Naive thymus-derived CD4-positive, alpha-beta T cell (primary cell): ENCODE results near the gene NFATC3. TPM values are rescaled to one million over a fixed set of nuclear protein-coding genes. Genes with fewer than 3 reads are reported as not detected.

Source experiments
- ATAC-seq: fragments of 150-1000 bp; cut with Tn5 transposase; 2 replicates; pipeline ENCODE4 v1.10.0; 2021; ENCODE audit warnings: mild to moderate bottlenecking, moderate library complexity
- CTCF ChIA-PET: fragments of 350-600 bp; sonication (Branson Sonifier 250); formaldehyde crosslinking; loops from one replicate; lab custom pipeline; 2021; ENCODE audit warnings: antibody characterized with exemption; lab: Charles Lee
- POLR2A ChIA-PET: fragments of 350-600 bp; sonication (Branson Sonifier 250); formaldehyde crosslinking; loops from one replicate; lab custom pipeline; 2021; ENCODE audit warnings: antibody characterized with exemption, inconsistent platforms; lab: Charles Lee
- DNase-seq, 9 donors: peaks; one replicate each; pipeline versions ENCODE4 v3.0.0 to v3.0.0-alpha.2; 2020 to 2022; ENCODE audit warnings: mixed read lengths in 1 of 9
- H3K27ac ChIP-seq: one replicate; pipeline ENCODE4 v1.7.0; 2013; ENCODE audit warnings: mild to moderate bottlenecking, low read depth, low read length, moderate library complexity
- H3K27me3 ChIP-seq, 2 donors: one replicate each; pipeline ENCODE4 v1.7.0; 2013; ENCODE audit warnings: low read length in 2 of 2, mild to moderate bottlenecking in 2 of 2, moderate library complexity in 2 of 2; ENCODE audit not compliant: control insufficient read depth in 2 of 2, insufficient read depth in 2 of 2
- H3K36me3 ChIP-seq, 3 experiments: 1 replicate in 2 of 3; 2 replicates in 1 of 3; pipeline ENCODE4 v1.7.0; 2013; ENCODE audit warnings: low read length in 3 of 3, mild to moderate bottlenecking in 3 of 3, moderate library complexity in 1 of 3; ENCODE audit not compliant: insufficient read depth in 3 of 3, control insufficient read depth in 2 of 3
- H3K4me1 ChIP-seq, 2 donors: one replicate each; pipeline ENCODE4 v1.7.0; 2013; ENCODE audit warnings: low read length in 2 of 2, mild to moderate bottlenecking in 2 of 2, moderate library complexity in 1 of 2; ENCODE audit not compliant: control insufficient read depth in 2 of 2, insufficient read depth in 2 of 2
- H3K4me3 ChIP-seq: 2 replicates; pipeline ENCODE4 v1.7.0; 2013; ENCODE audit warnings: mild to moderate bottlenecking, low read length
- H3K9me3 ChIP-seq, 3 experiments: 1 replicate in 2 of 3; 2 replicates in 1 of 3; pipeline ENCODE4 v1.7.0; 2013; ENCODE audit warnings: low read length in 3 of 3; ENCODE audit not compliant: control insufficient read depth in 2 of 3
- H3K27ac Mint-ChIP-seq, 9 donors: one replicate each; pipeline ENCODE4 v1.8.0; 2020 to 2022; ENCODE audit warnings: mixed read lengths in 9 of 9, mild to moderate bottlenecking in 8 of 9, moderate library complexity in 5 of 9, inconsistent platforms in 2 of 9
- H3K27me3 Mint-ChIP-seq, 5 donors: one replicate each; pipeline ENCODE4 v1.8.0; 2021 to 2022; ENCODE audit warnings: mixed read lengths in 5 of 5, mild to moderate bottlenecking in 1 of 5
- H3K36me3 Mint-ChIP-seq, 5 donors: one replicate each; pipeline ENCODE4 v1.8.0; 2020 to 2022; ENCODE audit warnings: mixed read lengths in 5 of 5, mild to moderate bottlenecking in 3 of 5, inconsistent platforms in 1 of 5
- H3K4me1 Mint-ChIP-seq, 7 donors: one replicate each; pipeline ENCODE4 v1.8.0; 2020 to 2022; ENCODE audit warnings: mixed read lengths in 7 of 7, mild to moderate bottlenecking in 3 of 7, inconsistent platforms in 1 of 7
- H3K4me3 Mint-ChIP-seq, 10 donors: one replicate each; pipeline ENCODE4 v1.8.0; 2020 to 2022; ENCODE audit warnings: mild to moderate bottlenecking in 10 of 10, mixed read lengths in 10 of 10, moderate library complexity in 6 of 10, inconsistent platforms in 2 of 10
- H3K9me3 Mint-ChIP-seq, 11 donors: one replicate each; pipeline ENCODE4 v1.8.0; 2020 to 2022; ENCODE audit warnings: mixed read lengths in 11 of 11, mild to moderate bottlenecking in 4 of 11, inconsistent platforms in 1 of 11, moderate library complexity in 1 of 11
- intact Hi-C, 2 donors: fragments of 100-400 bp; cut with micrococcal nuclease; formaldehyde crosslinking; loops; one replicate each; pipeline ENCODE4 v1.15.1; 2023
- polyA plus RNA-seq, 2 donors: library from polyadenylated mRNA; unstranded; fragments of 300-500 nt; fragmentation: Illumina TruSeq; gene quantifications; one replicate each; pipeline ENCODE4 v1.2.3, GENCODE V29; 2021
- total RNA-seq, 6 experiments: library from RNA in 5 of 6; stranded (reverse) in 5 of 6; gene quantifications; 1 replicate in 5 of 6; 2 replicates in 1 of 6; pipeline ENCODE4 v1.2.3 and lab custom pipeline; 2021 to 2026

The NFATC3 gene
- total and polyA plus RNA-seq, 7 experiments from 2014 or later = 75.8 to 151 (median 121) TPM

DNA sequence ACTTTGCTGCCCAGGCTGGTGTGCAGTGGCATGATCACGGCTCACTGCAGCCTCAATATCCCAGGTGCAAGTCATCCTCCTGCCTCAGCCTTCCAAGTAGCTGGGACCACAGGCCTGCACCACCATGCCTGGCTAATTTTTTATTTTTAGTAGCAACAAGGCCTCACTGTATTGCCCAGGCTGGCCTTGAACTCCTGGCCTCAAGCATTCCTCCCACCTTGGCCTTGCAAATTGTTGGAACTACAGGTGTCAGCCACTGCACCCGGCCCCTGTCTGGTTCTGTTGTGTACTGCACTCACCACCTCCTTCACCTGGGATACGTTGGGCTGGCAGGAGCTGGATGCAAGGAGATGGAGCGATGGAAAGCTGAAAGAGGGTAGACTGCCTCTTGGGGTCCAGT is 168.6 kb downstream of the NFATC3 start:
- ATAC-seq (no peak), DNase-seq (no peak)
- Histone ChIP-seq H3K27ac (no peak overlapping the region), H3K27me3 (no peaks in the 10 kb centered on the region), H3K4me3 (no peak overlapping the region), H3K4me1 (peaks cover 0 to 6% of the 10 kb centered on the region in 2 donors), H3K9me3 (no peaks in the 10 kb centered on the region), H3K36me3 (peaks cover 0 to 63% (median 5%) of the 10 kb centered on the region in 3 experiments)
- peaks cover 4 to 17% (median 10%) of the 10 kb centered on the region in 7 donors for H3K4me1 Mint-ChIP-seq
- ChIA-PET POLR2A (interaction anchor here (0.7 kb wide), 1 partner anchor 115 kb away, joined by 3 read pairs; no protein-coding TSS in a partner anchor), CTCF (no interaction called here)
- peak overlapping the region in 1 of 9 donors; percentile 8 for H3K27ac Mint-ChIP-seq
- intact Hi-C loops = no loop called here
- peaks cover 0 to 31% (median 8%) of the 10 kb centered on the region in 5 donors for H3K36me3 Mint-ChIP-seq
- peaks cover 0 to 2% (median 0%) of the 10 kb centered on the region in 11 donors for H3K9me3 Mint-ChIP-seq
- H3K4me3 Mint-ChIP-seq = no peak overlapping the region
- H3K27me3 Mint-ChIP-seq = no peaks in the 10 kb centered on the region

DNA sequence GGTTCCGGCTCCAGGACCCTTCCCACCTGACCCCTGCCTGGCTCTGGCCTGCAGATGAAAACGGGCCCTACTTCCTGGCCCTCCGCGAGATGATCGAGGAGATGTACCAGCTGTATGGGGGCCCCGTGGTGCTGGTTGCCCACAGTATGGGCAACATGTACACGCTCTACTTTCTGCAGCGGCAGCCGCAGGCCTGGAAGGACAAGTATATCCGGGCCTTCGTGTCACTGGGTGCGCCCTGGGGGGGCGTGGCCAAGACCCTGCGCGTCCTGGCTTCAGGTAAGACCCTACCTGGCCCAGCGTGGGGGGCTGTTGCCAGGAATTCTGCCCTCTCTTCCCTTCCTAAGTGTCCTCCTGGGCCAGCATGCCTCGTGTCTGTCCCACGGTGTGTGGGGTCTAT is 170.5 kb downstream of the NFATC3 start:
- H3K4me3 Mint-ChIP-seq = no peak overlapping the region
- H3K9me3 Mint-ChIP-seq = no peaks in the 10 kb centered on the region
- ChIA-PET POLR2A (no interaction called here), CTCF (no interaction called here)
- Histone ChIP-seq H3K27me3 (no peaks in the 10 kb centered on the region), H3K27ac (no peak overlapping the region), H3K4me3 (no peak overlapping the region), H3K9me3 (no peaks in the 10 kb centered on the region), H3K36me3 (peaks cover 0 to 67% (median 5%) of the 10 kb centered on the region in 3 experiments), H3K4me1 (peaks cover 0 to 6% of the 10 kb centered on the region in 2 donors)
- peaks cover 0 to 26% (median 3%) of the 10 kb centered on the region in 5 donors for H3K36me3 Mint-ChIP-seq
- no peaks in the 10 kb centered on the region for H3K27me3 Mint-ChIP-seq
- no peak overlapping the region for H3K27ac Mint-ChIP-seq
- ATAC-seq = no peak
- intact Hi-C loops = no loop called here
- no peak for DNase-seq
- peaks cover 4 to 13% (median 8%) of the 10 kb centered on the region in 7 donors for H3K4me1 Mint-ChIP-seq

DNA sequence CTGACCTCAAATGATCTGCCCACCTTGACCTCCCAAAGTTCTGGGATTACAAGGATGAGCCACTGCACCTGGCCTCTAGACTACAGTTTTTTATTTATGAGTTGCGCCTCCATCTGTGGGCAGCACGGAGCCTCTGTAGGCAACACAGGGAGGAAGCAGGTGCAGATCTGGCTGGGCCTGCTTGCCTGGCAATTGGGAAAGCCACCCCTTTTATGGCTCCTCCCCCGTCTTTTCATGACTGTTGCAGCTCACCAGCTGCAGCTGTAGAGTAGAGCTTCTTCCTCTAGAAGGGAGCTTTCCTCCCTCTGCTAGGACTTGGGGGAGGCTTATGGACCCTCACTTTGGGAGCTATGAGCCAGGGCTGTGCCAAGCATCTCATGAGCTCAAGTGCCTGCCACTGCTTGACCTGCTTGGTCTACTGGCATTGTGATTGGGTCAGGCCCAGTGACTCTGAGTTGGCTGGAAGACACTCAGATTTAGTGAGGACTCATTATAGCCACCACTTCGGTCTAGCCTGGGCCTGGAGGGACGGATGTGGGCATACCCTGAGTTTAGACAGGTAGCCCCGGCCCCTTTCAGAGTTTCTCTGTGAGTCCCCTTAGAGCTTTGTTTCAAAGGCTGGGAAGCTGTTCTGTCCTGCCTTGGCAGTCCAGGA is 172.2 kb downstream of the NFATC3 start:
- ChIA-PET CTCF (interaction anchor here (0.6 to 9.0 kb wide), 3 partner anchors 26 to 977 kb away, joined by 5 to 317 read pairs (median 224); no protein-coding TSS in a partner anchor), POLR2A (interaction anchor here (0.9 to 25.4 kb wide), 4 partner anchors 13 to 72 kb away, joined by 3 to 531 read pairs (median 3); partner anchors contain the start of gene PLA2G15)
- DNase-seq (peak in 5 of 9 donors; percentile 49 to 65 (median 53)), ATAC-seq (peak; percentile 47)
- Histone ChIP-seq H3K4me3 (no peak overlapping the region), H3K9me3 (no peaks in the 10 kb centered on the region), H3K27ac (no peak overlapping the region), H3K4me1 (peaks cover 0 to 16% of the 10 kb centered on the region in 2 donors), H3K27me3 (no peaks in the 10 kb centered on the region), H3K36me3 (peaks cover 0 to 54% (median 5%) of the 10 kb centered on the region in 3 experiments)
- H3K9me3 Mint-ChIP-seq = no peaks in the 10 kb centered on the region
- H3K27me3 Mint-ChIP-seq = no peaks in the 10 kb centered on the region
- intact Hi-C loops = loop anchor here in 1 of 2 donors (1.0 kb wide), 1 partner anchor 71 kb away; no protein-coding TSS in a partner anchor
- H3K36me3 Mint-ChIP-seq = peaks cover 0 to 19% (median 0%) of the 10 kb centered on the region in 5 donors
- peak overlapping the region in 8 of 9 donors; percentile 1 to 80 (median 48) for H3K27ac Mint-ChIP-seq
- H3K4me1 Mint-ChIP-seq = peaks cover 4 to 26% (median 20%) of the 10 kb centered on the region in 7 donors
- no peak overlapping the region for H3K4me3 Mint-ChIP-seq

GRCh38 chr16:68257906-68258800 is 173.0 kb downstream of the NFATC3 start:
- Histone ChIP-seq H3K36me3 (peaks cover 0 to 46% (median 5%) of the 10 kb centered on the region in 3 experiments), H3K4me3 (no peak overlapping the region), H3K27ac (no peak overlapping the region), H3K27me3 (no peaks in the 10 kb centered on the region), H3K4me1 (peaks cover 0 to 18% of the 10 kb centered on the region in 2 donors), H3K9me3 (no peaks in the 10 kb centered on the region)
- intact Hi-C loops = loop anchor here in 1 of 2 donors (1.0 kb wide), 1 partner anchor 70 kb away; no protein-coding TSS in a partner anchor
- ChIA-PET POLR2A (interaction anchor here (0.6 to 25.4 kb wide), 4 partner anchors 21 to 667 kb away, joined by 3 to 531 read pairs (median 3); no protein-coding TSS in a partner anchor), CTCF (interaction anchor here (0.6 to 9.0 kb wide), 4 partner anchors 26 to 976 kb away, joined by 3 to 317 read pairs (median 114); no protein-coding TSS in a partner anchor)
- Mint-ChIP-seq H3K36me3 (peaks cover 0 to 19% (median 0%) of the 10 kb centered on the region in 5 donors), H3K4me3 (no peak overlapping the region), H3K4me1 (peaks cover 7 to 33% (median 24%) of the 10 kb centered on the region in 7 donors), H3K9me3 (no peaks in the 10 kb centered on the region), H3K27ac (peak overlapping the region in 7 of 9 donors; percentile 17 to 80 (median 30)), H3K27me3 (no peaks in the 10 kb centered on the region)
- ATAC-seq (peak; percentile 52), DNase-seq (no peak)

DNA sequence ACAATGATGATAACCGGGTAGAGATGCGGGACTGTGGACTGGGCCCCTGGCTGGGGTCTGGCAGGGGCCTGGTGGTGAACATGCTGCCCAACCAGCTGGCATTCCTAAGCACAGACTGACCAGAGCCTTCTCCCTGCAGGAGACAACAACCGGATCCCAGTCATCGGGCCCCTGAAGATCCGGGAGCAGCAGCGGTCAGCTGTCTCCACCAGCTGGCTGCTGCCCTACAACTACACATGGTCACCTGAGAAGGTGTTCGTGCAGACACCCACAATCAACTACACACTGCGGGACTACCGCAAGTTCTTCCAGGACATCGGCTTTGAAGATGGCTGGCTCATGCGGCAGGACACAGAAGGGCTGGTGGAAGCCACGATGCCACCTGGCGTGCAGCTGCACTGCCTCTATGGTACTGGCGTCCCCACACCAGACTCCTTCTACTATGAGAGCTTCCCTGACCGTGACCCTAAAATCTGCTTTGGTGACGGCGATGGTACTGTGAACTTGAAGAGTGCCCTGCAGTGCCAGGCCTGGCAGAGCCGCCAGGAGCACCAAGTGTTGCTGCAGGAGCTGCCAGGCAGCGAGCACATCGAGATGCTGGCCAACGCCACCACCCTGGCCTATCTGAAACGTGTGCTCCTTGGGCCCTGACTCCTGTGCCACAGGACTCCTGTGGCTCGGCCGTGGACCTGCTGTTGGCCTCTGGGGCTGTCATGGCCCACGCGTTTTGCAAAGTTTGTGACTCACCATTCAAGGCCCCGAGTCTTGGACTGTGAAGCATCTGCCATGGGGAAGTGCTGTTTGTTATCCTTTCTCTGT is 174.0 kb downstream of the NFATC3 start:
- intact Hi-C loops = no loop called here
- Mint-ChIP-seq H3K27ac (peak overlapping the region in 2 of 9 donors; percentile 25 to 35), H3K27me3 (no peaks in the 10 kb centered on the region), H3K4me1 (peaks cover 15 to 43% (median 33%) of the 10 kb centered on the region in 7 donors), H3K4me3 (no peak overlapping the region), H3K36me3 (peaks cover 0 to 19% (median 0%) of the 10 kb centered on the region in 5 donors), H3K9me3 (no peaks in the 10 kb centered on the region)
- CTCF ChIA-PET = interaction anchor here (0.6 to 9.0 kb wide), 6 partner anchors 18 to 268 kb away, joined by 3 to 317 read pairs (median 11); no protein-coding TSS in a partner anchor
- ATAC-seq (no peak), DNase-seq (no peak)
- H3K4me1 ChIP-seq = peaks cover 5 to 25% of the 10 kb centered on the region in 2 donors
- no peak overlapping the region for H3K4me3 ChIP-seq
- H3K9me3 ChIP-seq = no peaks in the 10 kb centered on the region
- no peak overlapping the region for H3K27ac ChIP-seq
- POLR2A ChIA-PET = interaction anchor here (1.6 to 25.4 kb wide), 4 partner anchors 21 to 68 kb away, joined by 3 to 531 read pairs (median 68); partner anchors contain the start of genes PRMT7 and SLC7A6OS
- peaks cover 0 to 38% (median 5%) of the 10 kb centered on the region in 3 experiments for H3K36me3 ChIP-seq
- H3K27me3 ChIP-seq = no peaks in the 10 kb centered on the region
